ENCODE results near the gene VIPAS39.
A peak's percentile ranks its signal among the peaks of the same experiment; 100 is the strongest.
"Not testable (repeated sequence)": the region's sequence is repeated elsewhere in the genome, so short reads cannot be mapped to it uniquely, and the experiment has no call there.

The VIPAS39 gene

GRCh38 chr14:77470224-77470870 lies 12.9 kb upstream of the VIPAS39 start:
- DNase-seq (ENCODE audit: low read depth): no peak

GRCh38 chr14:77469539-77469938 lies 12.1 kb upstream of the VIPAS39 start:
- no peak for DNase-seq (ENCODE audit: low read depth)

DNA sequence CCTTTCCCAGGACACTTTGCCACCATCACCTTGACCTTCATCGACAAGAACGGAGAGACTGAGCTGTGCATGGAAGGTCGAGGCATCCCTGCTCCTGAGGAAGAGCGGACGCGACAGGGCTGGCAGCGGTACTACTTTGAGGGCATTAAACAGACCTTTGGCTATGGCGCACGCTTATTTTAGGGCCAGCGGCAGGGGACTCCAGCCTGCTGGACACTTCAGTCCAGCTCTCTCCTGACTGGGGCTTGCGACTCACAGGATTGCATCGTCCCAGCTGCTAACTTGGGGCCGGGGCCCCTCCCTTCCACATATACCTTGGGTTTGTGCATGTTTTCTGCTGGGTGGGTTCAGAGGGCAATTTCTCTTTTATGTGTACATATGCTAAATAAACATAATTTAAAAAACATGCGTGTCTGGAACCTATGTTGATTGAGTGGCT lies 11.7 kb upstream of the VIPAS39 start:
- no peak for DNase-seq (ENCODE audit: low read depth)

DNA sequence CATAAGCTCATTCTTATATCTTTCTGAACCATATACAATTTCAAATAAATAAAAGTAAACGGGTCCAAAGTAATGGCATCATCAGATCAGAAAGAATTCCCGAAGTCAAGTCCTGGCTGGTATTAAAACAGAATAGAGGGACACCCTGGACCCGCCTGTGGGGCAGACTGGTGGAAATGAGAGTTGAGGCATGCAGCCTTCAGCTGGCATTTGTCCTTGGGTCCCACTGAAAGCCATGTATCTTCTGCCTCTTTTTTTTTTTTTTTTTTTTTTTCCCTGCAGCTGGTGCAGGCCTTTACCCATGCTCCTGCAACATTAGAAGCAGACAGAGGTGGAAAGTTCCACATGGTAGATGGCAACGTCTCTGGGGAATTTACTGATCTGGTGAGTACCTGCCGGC lies 10.4 kb upstream of the VIPAS39 start:
- DNase-seq (ENCODE audit: low read depth): no peak

- DNase-seq (ENCODE audit: low read depth): peak; percentile 51
Measured at GRCh38 chr14:77459072-77459723, 1.8 kb upstream of the VIPAS39 start.

DNA sequence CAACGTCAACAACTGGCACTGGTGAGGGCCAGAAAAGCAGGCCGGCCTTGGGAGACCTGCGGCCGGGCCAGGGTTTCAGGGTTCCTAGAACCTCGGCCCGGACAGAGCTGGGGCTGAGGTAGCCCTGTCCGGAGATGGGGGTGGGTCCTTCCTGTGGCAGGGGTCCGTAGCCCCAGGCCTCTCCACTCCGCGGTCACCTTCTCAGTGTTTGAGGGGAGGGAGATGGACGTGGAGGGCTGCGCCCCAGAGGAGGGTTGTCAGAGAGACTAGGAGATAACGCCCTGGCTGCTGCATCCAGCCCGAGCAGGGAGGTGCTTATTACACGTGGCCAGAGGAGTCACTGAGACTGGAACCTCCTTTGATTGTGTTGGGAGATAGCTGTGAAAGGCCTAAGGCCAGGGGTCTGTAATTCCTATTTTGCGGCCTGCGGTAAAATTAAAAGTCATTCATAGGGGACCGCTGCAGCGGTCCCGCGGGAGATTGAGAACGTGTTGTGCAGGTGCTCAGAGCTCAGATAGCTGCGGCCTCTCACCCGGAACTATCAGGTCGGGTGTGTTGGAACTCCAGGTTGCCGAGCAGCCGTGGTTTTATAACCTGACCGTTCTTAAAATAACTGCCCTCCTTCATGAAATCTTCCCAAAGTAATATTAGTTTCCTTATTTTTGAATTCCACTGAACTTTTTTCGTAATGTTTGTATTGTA lies 999 bp upstream of the VIPAS39 start:
- peak; percentile 4 for DNase-seq (ENCODE audit: low read depth)

- no peak for DNase-seq (ENCODE audit: low read depth)
Measured at GRCh38 chr14:77457115-77457521, 283 bp downstream of the VIPAS39 start.

DNA sequence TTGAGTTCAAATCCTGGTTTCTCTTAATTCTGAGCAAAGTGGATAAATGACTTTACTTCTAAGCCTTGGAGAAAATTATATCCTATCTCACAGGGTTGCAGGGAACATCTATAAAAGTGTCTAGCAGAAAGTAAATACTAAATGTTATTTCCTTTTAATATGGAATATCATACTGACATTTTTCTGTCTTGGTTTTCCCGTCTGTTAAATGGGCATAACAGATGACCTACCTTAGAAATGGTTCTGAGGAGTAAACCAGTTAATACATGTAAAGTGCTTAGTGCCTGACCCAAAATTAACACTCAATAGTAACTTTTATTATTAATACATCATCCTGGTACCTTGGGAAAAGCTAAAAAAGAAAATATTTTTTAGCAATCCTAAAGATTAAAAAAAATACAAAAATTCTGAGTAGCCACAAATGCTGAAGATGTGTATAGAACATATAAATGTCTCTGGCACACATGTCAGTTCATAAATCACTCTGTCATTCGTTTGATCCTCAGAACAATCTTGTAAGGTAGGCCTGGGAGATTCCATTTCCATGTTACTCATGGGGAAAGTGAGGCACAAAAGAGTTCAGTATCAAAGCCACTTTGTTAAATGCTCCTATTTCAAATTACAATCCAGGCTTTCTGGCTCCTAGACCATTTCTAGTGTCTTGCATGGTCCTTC lies 1.3 kb downstream of the VIPAS39 start:
- DNase-seq (ENCODE audit: low read depth): no peak

GRCh38 chr14:77442196-77442595 lies 15.2 kb downstream of the VIPAS39 start:
- no peak for DNase-seq (ENCODE audit: low read depth)

GRCh38 chr14:77439861-77440260 lies 17.5 kb downstream of the VIPAS39 start:
- no peak for DNase-seq (ENCODE audit: low read depth)

DNA sequence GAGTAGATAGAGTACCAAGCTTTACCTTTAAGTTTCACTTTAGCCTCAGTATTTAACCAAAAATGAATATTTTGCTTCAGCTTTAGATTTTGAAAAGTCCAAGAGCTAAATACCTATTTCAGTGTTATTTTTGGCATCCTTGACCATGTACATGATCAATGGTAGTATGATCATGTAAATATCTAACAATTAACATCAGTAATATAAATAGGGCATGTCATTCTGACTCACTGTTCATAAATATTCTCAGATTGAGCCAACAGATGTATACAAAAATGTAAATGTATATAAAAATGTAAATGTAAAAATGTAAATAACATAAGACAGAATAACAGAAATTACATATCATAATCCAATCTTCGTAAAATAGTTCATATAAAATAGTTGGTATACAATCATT lies 18.8 kb downstream of the VIPAS39 start:
- no peak for DNase-seq (ENCODE audit: low read depth)

GRCh38 chr14:77436042-77436441 lies 21.4 kb downstream of the VIPAS39 start:
- DNase-seq (ENCODE audit: low read depth): no peak

DNA sequence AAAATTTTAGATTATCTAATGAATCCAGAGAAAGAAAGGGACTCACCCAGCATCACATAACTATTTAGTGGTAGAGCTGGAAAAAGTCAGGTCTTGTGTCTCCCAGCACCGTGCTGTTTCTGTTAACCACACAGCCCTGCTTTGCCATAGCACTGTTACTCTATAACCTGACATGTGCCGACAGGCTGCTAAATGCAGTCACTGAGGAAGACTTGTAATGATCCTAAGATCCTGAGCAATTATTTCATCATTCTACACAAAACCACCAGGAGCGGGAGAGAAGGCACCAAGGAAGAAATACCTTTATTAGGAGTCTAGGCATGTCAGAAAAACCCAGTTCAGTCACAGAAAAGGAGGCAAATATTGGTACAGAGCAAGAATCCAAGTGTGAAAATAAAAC lies 31.0 kb downstream of the VIPAS39 start:
- no peak for DNase-seq (ENCODE audit: low read depth)

GRCh38 chr14:77424862-77425261 lies 32.5 kb downstream of the VIPAS39 start:
- DNase-seq (ENCODE audit: low read depth): no peak

DNA sequence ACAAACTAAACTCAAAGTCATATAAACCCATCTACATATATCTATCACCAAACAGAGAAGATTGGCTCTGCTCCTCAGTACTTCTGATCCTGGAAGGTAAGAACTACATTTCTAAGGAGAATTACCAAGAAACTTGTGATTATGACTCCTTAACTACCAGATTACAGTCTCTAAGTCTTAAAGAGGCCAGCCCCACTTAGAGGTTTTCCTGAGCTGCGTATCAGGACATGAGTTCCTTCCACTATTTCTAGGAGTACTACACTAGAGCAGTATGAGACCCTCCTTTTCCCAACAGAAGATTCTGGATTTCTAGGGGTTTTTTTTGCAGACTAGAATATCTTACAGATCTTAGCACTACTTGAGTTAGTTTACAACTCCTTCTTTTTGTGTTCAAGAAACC lies 34.0 kb downstream of the VIPAS39 start, which contains the start of gene NOXRED1:
TSS of gene NOXRED1 (minus strand) at position 101 of the 400 bp plus-strand sequence. CDS start 634 bp downstream, outside the sequence.
- DNase-seq (ENCODE audit: low read depth): no peak

DNA sequence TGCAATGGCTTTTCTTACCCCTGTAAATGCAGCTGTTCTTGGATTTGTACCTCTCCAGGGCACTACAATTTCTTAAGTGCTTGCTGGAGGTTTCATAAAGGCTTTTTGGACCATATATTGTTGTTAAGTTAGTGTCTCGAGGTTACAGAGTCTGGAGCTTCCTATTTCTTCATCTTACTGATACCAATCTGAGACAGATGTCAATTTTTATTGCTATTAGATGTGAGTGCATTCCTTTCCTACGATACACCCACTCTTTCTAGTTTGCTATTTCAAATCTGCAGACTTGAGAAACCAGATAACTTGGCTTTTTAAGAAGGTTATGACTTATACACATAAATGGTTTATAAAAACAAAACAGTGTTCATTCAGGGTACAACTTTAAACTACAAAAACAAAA lies 36.2 kb downstream of the VIPAS39 start:
- DNase-seq (ENCODE audit: low read depth): peak; percentile 6

GRCh38 chr14:77416836-77417235 lies 40.6 kb downstream of the VIPAS39 start:
- DNase-seq (ENCODE audit: low read depth): no peak

- DNase-seq (ENCODE audit: low read depth): not testable (repeated sequence)
Measured at GRCh38 chr14:77416098-77416497, 41.3 kb downstream of the VIPAS39 start.

- not testable (repeated sequence) for DNase-seq (ENCODE audit: low read depth)
Measured at GRCh38 chr14:77415403-77416030, 41.9 kb downstream of the VIPAS39 start.

GRCh38 chr14:77409131-77409533 lies 48.3 kb downstream of the VIPAS39 start:
- no peak for DNase-seq (ENCODE audit: low read depth)

DNA sequence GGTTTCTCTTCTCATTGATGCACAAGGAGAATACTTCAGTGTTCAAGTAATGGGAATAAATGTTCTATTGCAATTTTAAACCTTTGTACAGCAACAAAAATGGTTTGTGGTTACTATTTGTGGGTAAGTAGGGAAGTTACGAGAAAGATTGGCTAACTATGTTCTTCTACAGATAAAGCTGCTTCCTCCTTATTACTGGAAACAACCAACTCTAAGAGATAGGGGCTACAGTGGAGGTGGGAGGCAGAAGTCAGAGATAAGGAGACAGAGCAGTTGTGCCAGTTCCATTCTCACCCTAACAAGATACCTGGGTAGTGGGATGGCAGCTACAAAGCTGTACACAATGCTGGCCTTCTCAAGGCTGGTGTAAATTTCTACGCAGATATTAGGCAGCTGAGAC lies 50.2 kb downstream of the VIPAS39 start:
- no peak for DNase-seq (ENCODE audit: low read depth)

DNA sequence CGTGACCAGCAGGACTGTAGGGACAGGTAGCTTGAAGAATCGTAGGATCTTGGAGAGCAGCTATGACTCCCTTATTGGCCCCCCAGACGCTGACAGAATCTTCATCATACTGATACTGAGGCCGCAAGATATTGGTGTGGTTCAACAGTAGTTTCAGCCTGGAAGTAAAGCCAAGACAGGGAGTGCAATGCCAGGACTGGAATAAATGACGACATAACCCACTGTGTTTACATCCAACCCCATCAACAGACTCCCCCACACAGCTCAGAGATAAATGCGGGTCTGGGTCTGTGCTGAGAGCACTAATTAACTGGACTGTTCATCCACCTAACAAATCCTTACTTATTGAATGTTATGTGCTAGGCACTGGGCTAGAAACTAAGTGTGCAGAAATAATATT lies 50.7 kb downstream of the VIPAS39 start:
- no peak for DNase-seq (ENCODE audit: low read depth)
